GM12892 (cell line): ENCODE data around the gene MFAP5.

Source experiments
- POLR2A ChIP-seq: IDR thresholded peaks from 2 replicates; pipeline ENCODE4 v1.6.1; 2011; ENCODE audit warnings: low read depth, low read length, control low read depth
- TAF1 ChIP-seq: IDR thresholded peaks from 2 replicates; pipeline ENCODE4 v1.6.1; 2011; ENCODE audit warnings: low read depth, mild to moderate bottlenecking, control low read depth, low read length, borderline replicate concordance

DNA sequence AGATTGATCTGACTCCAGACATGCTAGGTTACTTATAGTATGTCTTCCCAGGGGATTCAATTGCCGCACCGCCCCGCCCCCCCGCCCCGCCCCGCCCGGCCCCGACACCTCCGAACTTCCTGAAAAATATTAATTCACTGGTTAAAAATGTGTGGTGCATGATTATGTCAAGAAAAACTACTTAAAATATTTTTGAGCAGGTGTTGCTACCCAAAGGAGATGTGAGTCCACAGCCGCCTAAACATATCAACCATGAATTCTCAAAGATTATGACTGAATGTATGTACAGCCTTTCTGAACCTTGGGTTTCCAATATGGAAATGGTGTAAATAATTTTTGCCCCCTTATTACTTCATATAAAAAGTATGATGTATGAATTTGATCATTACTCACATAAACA is 32.5 kb upstream of the MFAP5 start:
- TF ChIP-seq POLR2A (no peak), TAF1 (no peak)
